Measurements from ENCODE around the gene PIP5K1B. TPM values are rescaled to one million over a fixed set of nuclear protein-coding genes. Genes with fewer than 3 reads are reported as not detected.

The PIP5K1B gene
- total RNA-seq, 4 donors from 2014 or later = 0.63 to 1.6 (median 0.98) TPM

- intact Hi-C loops (cut with DNase I) = loop anchor here (10.0 kb wide), 1 partner anchor 48 kb away; no protein-coding TSS in a partner anchor
- 65 to 71% methylated on average over 2 of the region's 2 CpGs for WGBS, 2 donors
- H3K4me3 ChIP-seq (replicated peaks in 1 of 3) = no peak overlapping the region
- H3K27me3 ChIP-seq = no peaks in the 10 kb centered on the region
- no peak for DNase-seq
- no peaks in the 10 kb centered on the region for H3K36me3 ChIP-seq
- H3K4me1 ChIP-seq = no peaks in the 10 kb centered on the region
- H3K27ac ChIP-seq = no peak overlapping the region
- no peak for TF ChIP-seq CTCF (IDR thresholded peaks at IDR 0.05)
- no peak for TF ChIP-seq POLR2A (IDR thresholded peaks at IDR 0.05)
- H3K9me3 ChIP-seq = no peaks in the 10 kb centered on the region
Observed at GRCh38 chr9:68746525-68746924, 41.5 kb downstream of the PIP5K1B start.

- no peaks in the 10 kb centered on the region for H3K4me1 ChIP-seq
- H3K27ac ChIP-seq = no peak overlapping the region
- no peaks in the 10 kb centered on the region for H3K9me3 ChIP-seq
- H3K27me3 ChIP-seq = no peaks in the 10 kb centered on the region
- H3K36me3 ChIP-seq = no peaks in the 10 kb centered on the region
- intact Hi-C loops (cut with DNase I) = loop anchor here (10.0 kb wide), 1 partner anchor 48 kb away; no protein-coding TSS in a partner anchor
- no peak overlapping the region for H3K4me3 ChIP-seq (replicated peaks in 1 of 3)
- WGBS, 2 donors = 73 to 79% methylated on average over 9 of the region's 9 CpGs
- no peak for DNase-seq
- TF ChIP-seq POLR2A (IDR thresholded peaks at IDR 0.05) (no peak), CTCF (IDR thresholded peaks at IDR 0.05) (no peak)
Observed at GRCh38 chr9:68747043-68747533, 42.0 kb downstream of the PIP5K1B start.

GRCh38 chr9:68749135-68749534 lies 44.1 kb downstream of the PIP5K1B start:
- no peak for DNase-seq
- no peaks in the 10 kb centered on the region for H3K4me1 ChIP-seq
- WGBS, 2 donors = 57 to 66% methylated on average over 3 of the region's 3 CpGs
- H3K4me3 ChIP-seq (replicated peaks in 1 of 3) = no peak overlapping the region
- intact Hi-C loops (cut with DNase I) = loop anchor here (10.0 kb wide), 1 partner anchor 46 kb away; no protein-coding TSS in a partner anchor
- H3K27ac ChIP-seq = no peak overlapping the region
- no peaks in the 10 kb centered on the region for H3K36me3 ChIP-seq
- H3K9me3 ChIP-seq = no peaks in the 10 kb centered on the region
- no peaks in the 10 kb centered on the region for H3K27me3 ChIP-seq
- TF ChIP-seq CTCF (IDR thresholded peaks at IDR 0.05) (no peak), POLR2A (IDR thresholded peaks at IDR 0.05) (no peak)

- WGBS, 2 donors = 28 to 33% methylated on average over 3 of the region's 3 CpGs
- no peaks in the 10 kb centered on the region for H3K36me3 ChIP-seq
- TF ChIP-seq POLR2A (IDR thresholded peaks at IDR 0.05) (no peak), CTCF (IDR thresholded peaks at IDR 0.05) (no peak)
- H3K27me3 ChIP-seq = no peaks in the 10 kb centered on the region
- intact Hi-C loops (cut with DNase I) = loop anchor here (10.0 kb wide), 1 partner anchor 45 kb away; no protein-coding TSS in a partner anchor
- no peak overlapping the region for H3K27ac ChIP-seq
- no peak overlapping the region for H3K4me3 ChIP-seq (replicated peaks in 1 of 3)
- H3K4me1 ChIP-seq = no peaks in the 10 kb centered on the region
- DNase-seq = no peak
- no peaks in the 10 kb centered on the region for H3K9me3 ChIP-seq
Observed at GRCh38 chr9:68749579-68750159, 44.6 kb downstream of the PIP5K1B start.

GRCh38 chr9:68750255-68750654 lies 45.2 kb downstream of the PIP5K1B start:
- H3K4me3 ChIP-seq (replicated peaks in 1 of 3) = no peak overlapping the region
- no peaks in the 10 kb centered on the region for H3K27me3 ChIP-seq
- TF ChIP-seq CTCF (IDR thresholded peaks at IDR 0.05) (no peak), POLR2A (IDR thresholded peaks at IDR 0.05) (no peak)
- 70 to 79% methylated on average over 6 of the region's 6 CpGs for WGBS, 2 donors
- no peaks in the 10 kb centered on the region for H3K4me1 ChIP-seq
- H3K36me3 ChIP-seq = no peaks in the 10 kb centered on the region
- H3K9me3 ChIP-seq = no peaks in the 10 kb centered on the region
- no peak overlapping the region for H3K27ac ChIP-seq
- intact Hi-C loops (cut with DNase I) = no loop called here
- no peak for DNase-seq
